Panc1 (cell line): ENCODE results near the gene TUFT1. TPM values are rescaled to one million over a fixed set of nuclear protein-coding genes. Genes with fewer than 3 reads are reported as not detected.
A peak's percentile ranks its signal among the peaks of the same experiment; 100 is the strongest.

Experiments
- ATAC-seq: fragments of 200-7000 bp; cut with Tn5 transposase; 2 replicates; pipeline ENCODE4 v1.9.1; 2020; ENCODE audit warnings: mild to moderate bottlenecking, moderate library complexity
- BruUV-seq: library from RNA; stranded (reverse); fragments of 400-500 nt; replicated peaks from 2 replicates; lab custom pipeline; 2021; lab: Mats Ljungman, UMichigan
- CTCF ChIA-PET: fragments of 300-600 bp; sonication (Branson Sonifier 250); formaldehyde crosslinking; loops from one replicate; lab custom pipeline; 2022; ENCODE audit warnings: antibody characterized with exemption; lab: Charles Lee
- POLR2A ChIA-PET: fragments of 300-600 bp; sonication (Branson Sonifier 250); formaldehyde crosslinking; loops from one replicate; lab custom pipeline; 2022; ENCODE audit warnings: antibody characterized with exemption; lab: Charles Lee
- DNase-seq: peaks from one replicate; pipeline ENCODE4 v3.0.0-alpha.2; 2010; ENCODE audit warnings: low read depth, low spot score
- H3K27ac ChIP-seq: 2 replicates; pipeline ENCODE4 v1.5.1; 2011; ENCODE audit warnings: mild to moderate bottlenecking, low read length, inconsistent platforms
- H3K27me3 ChIP-seq: fragments of 200-500 bp; sonication (Bioruptor generic); 2 replicates; pipeline ENCODE4 v1.6.0; 2014; ENCODE audit warnings: low read length, inconsistent platforms; ENCODE audit not compliant: control insufficient read depth, insufficient read depth
- H3K36me3 ChIP-seq: fragments of 200-500 bp; sonication (Bioruptor generic); 2 replicates; pipeline ENCODE4 v1.5.1; 2014; ENCODE audit warnings: inconsistent platforms, mild to moderate bottlenecking, low read length, moderate library complexity; ENCODE audit not compliant: control insufficient read depth, insufficient read depth
- H3K4me1 ChIP-seq: 2 replicates; pipeline ENCODE4 v1.5.1; 2011; ENCODE audit warnings: inconsistent platforms, mild to moderate bottlenecking, low read length, moderate library complexity; ENCODE audit not compliant: control insufficient read depth, insufficient read depth
- H3K4me3 ChIP-seq, 2 experiments: 2 replicates each; pipeline ENCODE4 v1.5.1; 2011 to 2012; ENCODE audit warnings: low read depth in 2 of 2, low read length in 2 of 2, mild to moderate bottlenecking in 2 of 2, inconsistent platforms in 1 of 2, moderate library complexity in 1 of 2
- H3K9me3 ChIP-seq: fragments of 200-500 bp; sonication (Bioruptor generic); 2 replicates; pipeline ENCODE4 v1.5.1; 2014; ENCODE audit warnings: low read depth, mild to moderate bottlenecking, inconsistent platforms, low read length, moderate library complexity; ENCODE audit not compliant: control insufficient read depth, insufficient read depth
- POLR2AphosphoS5 ChIP-seq: IDR thresholded peaks from 2 replicates; pipeline ENCODE4 v1.6.1; 2012; ENCODE audit warnings: mild to moderate bottlenecking, low read depth, low read length, moderate library complexity
- SIN3A ChIP-seq: IDR thresholded peaks from 2 replicates; pipeline ENCODE4 v1.6.1; 2012; ENCODE audit warnings: low read depth, mild to moderate bottlenecking, low read length, moderate library complexity, borderline replicate concordance; ENCODE audit not compliant: insufficient read depth
- TCF7L2 ChIP-seq: IDR thresholded peaks from 2 replicates; pipeline ENCODE4 v1.6.1; 2011; ENCODE audit warnings: mild to moderate bottlenecking, low read depth, low read length, inconsistent platforms
- in situ Hi-C: cut with HindIII; loops from 2 replicates; pipeline ENCODE4 v1.10.0; 2016; ENCODE audit warnings: low sequenced_read_pairs, low pct_unique_long_range_greater_than_20kb
- intact Hi-C: fragments of 100-400 bp; cut with micrococcal nuclease; formaldehyde crosslinking; loops from one replicate; pipeline ENCODE4 v1.10.0; 2022; ENCODE audit not compliant: unreplicated experiment
- total RNA-seq: library from RNA; stranded (reverse); gene quantifications from one replicate; pipeline ENCODE4 v1.2.1, GENCODE V29; 2021; ENCODE audit not compliant: unreplicated experiment
- TF ChIP-seq, protein P1 (sequence below): fragments of 450-650 bp; IDR thresholded peaks from 2 replicates; pipeline ENCODE4 v1.5.1; 2017; ENCODE audit warnings: mild to moderate bottlenecking
- TF ChIP-seq, protein P2 (sequence below), 2 experiments: IDR thresholded peaks; 2 replicates each; pipeline ENCODE4 v1.6.1; 2011 to 2012; ENCODE audit warnings: low read depth in 2 of 2, control low read depth in 1 of 2, low read length in 1 of 2, mild to moderate bottlenecking in 1 of 2, moderate library complexity in 1 of 2; ENCODE audit not compliant: insufficient read depth in 1 of 2

Gene TUFT1
- total RNA-seq, 1 experiment from 2014 or later = 66.4 TPM

DNA sequence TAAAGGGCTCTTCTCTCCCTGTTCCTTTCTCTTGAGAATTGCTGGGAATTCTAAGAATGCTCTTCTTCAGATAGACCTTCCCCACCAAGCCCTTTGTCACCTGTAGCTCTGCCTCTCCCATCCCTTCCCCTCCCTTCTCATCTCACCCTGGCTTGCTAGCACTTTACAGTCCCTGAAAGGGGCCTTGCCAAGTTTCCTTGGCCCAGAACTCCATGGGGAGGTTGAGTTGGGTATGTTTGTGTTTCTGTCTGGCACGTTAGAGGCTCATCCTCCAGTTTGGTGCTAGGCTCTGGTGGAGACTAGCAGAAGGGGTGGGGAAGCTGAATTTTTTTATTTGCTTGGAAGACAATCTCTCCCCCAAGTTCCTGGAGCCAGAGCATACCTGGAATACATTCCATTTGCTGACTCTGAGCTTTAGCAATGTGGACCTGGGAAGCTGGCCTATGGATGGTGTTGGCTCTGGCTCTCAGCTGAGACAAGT, 24.0 kb upstream of the TUFT1 start:
- peak overlapping the region; percentile 9; the same call in 1 of the 2 replicates for H3K27ac ChIP-seq

DNA sequence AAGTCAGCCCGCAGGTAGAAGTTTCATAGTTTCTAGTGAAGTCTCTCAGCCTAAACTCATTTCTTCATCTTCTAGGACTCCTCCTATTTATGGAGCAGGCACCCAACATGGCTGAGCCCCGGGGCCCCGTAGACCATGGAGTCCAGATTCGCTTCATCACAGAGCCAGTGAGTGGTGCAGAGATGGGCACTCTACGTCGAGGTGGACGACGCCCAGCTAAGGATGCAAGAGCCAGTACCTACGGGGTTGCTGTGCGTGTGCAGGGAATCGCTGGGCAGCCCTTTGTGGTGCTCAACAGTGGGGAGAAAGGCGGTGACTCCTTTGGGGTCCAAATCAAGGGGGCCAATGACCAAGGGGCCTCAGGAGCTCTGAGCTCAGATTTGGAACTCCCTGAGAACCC, 21.7 kb upstream of the TUFT1 start:
- DNase-seq (no peak), ATAC-seq (no peak)
- H3K36me3 ChIP-seq = no peaks in the 10 kb centered on the region
- TF ChIP-seq, protein P1, sequence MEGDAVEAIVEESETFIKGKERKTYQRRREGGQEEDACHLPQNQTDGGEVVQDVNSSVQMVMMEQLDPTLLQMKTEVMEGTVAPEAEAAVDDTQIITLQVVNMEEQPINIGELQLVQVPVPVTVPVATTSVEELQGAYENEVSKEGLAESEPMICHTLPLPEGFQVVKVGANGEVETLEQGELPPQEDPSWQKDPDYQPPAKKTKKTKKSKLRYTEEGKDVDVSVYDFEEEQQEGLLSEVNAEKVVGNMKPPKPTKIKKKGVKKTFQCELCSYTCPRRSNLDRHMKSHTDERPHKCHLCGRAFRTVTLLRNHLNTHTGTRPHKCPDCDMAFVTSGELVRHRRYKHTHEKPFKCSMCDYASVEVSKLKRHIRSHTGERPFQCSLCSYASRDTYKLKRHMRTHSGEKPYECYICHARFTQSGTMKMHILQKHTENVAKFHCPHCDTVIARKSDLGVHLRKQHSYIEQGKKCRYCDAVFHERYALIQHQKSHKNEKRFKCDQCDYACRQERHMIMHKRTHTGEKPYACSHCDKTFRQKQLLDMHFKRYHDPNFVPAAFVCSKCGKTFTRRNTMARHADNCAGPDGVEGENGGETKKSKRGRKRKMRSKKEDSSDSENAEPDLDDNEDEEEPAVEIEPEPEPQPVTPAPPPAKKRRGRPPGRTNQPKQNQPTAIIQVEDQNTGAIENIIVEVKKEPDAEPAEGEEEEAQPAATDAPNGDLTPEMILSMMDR = no peak
- TF ChIP-seq POLR2AphosphoS5 (no peak), TCF7L2 (no peak), SIN3A (no peak)
- TF ChIP-seq, protein P2, sequence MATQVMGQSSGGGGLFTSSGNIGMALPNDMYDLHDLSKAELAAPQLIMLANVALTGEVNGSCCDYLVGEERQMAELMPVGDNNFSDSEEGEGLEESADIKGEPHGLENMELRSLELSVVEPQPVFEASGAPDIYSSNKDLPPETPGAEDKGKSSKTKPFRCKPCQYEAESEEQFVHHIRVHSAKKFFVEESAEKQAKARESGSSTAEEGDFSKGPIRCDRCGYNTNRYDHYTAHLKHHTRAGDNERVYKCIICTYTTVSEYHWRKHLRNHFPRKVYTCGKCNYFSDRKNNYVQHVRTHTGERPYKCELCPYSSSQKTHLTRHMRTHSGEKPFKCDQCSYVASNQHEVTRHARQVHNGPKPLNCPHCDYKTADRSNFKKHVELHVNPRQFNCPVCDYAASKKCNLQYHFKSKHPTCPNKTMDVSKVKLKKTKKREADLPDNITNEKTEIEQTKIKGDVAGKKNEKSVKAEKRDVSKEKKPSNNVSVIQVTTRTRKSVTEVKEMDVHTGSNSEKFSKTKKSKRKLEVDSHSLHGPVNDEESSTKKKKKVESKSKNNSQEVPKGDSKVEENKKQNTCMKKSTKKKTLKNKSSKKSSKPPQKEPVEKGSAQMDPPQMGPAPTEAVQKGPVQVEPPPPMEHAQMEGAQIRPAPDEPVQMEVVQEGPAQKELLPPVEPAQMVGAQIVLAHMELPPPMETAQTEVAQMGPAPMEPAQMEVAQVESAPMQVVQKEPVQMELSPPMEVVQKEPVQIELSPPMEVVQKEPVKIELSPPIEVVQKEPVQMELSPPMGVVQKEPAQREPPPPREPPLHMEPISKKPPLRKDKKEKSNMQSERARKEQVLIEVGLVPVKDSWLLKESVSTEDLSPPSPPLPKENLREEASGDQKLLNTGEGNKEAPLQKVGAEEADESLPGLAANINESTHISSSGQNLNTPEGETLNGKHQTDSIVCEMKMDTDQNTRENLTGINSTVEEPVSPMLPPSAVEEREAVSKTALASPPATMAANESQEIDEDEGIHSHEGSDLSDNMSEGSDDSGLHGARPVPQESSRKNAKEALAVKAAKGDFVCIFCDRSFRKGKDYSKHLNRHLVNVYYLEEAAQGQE (IDR thresholded peaks at IDR 0.05; ENCODE audit: insufficient read depth in 1 of 2, low read depth in 2 of 2, low read length in 1 of 2) = no peak
- POLR2A ChIA-PET = no interaction called here
- peaks cover 8% of the 10 kb centered on the region for H3K4me1 ChIP-seq
- no peaks in the 10 kb centered on the region for H3K9me3 ChIP-seq
- no peak overlapping the region for H3K4me3 ChIP-seq
- intact Hi-C loops (loop anchor here (10.0 kb wide), 1 partner anchor 74 kb away; no protein-coding TSS in a partner anchor), in situ Hi-C loops (no loop called here)
- H3K27me3 ChIP-seq = no peaks in the 10 kb centered on the region
- CTCF ChIA-PET = no interaction called here
- no TSS peak for BruUV-seq
- no peak overlapping the region for H3K27ac ChIP-seq

More for the DNA sequence above, 24.0 kb upstream of the TUFT1 start:
- no TSS peak for BruUV-seq
- Histone ChIP-seq H3K27me3 (no peaks in the 10 kb centered on the region), H3K9me3 (no peaks in the 10 kb centered on the region), H3K4me1 (peaks cover 24% of the 10 kb centered on the region), H3K36me3 (no peaks in the 10 kb centered on the region; the same call in 1 of the 2 replicates), H3K4me3 (no peak overlapping the region)
- ChIA-PET CTCF (no interaction called here), POLR2A (interaction anchor here (0.6 kb wide), 1 partner anchor 22 kb away, joined by 7 read pairs; no protein-coding TSS in a partner anchor)
- intact Hi-C loops = loop anchor here (10.0 kb wide), 1 partner anchor 71 kb away; no protein-coding TSS in a partner anchor
- in situ Hi-C loops = no loop called here
- no peak for ATAC-seq
- no peak for DNase-seq
- TF ChIP-seq, protein P2 (IDR thresholded peaks at IDR 0.05; ENCODE audit: insufficient read depth in 1 of 2, low read depth in 2 of 2, low read length in 1 of 2) = no peak
- TF ChIP-seq SIN3A (no peak), TCF7L2 (no peak), POLR2AphosphoS5 (no peak)
- TF ChIP-seq, protein P1 = no peak
